ENCODE results near the gene SHISAL2A.

DNA sequence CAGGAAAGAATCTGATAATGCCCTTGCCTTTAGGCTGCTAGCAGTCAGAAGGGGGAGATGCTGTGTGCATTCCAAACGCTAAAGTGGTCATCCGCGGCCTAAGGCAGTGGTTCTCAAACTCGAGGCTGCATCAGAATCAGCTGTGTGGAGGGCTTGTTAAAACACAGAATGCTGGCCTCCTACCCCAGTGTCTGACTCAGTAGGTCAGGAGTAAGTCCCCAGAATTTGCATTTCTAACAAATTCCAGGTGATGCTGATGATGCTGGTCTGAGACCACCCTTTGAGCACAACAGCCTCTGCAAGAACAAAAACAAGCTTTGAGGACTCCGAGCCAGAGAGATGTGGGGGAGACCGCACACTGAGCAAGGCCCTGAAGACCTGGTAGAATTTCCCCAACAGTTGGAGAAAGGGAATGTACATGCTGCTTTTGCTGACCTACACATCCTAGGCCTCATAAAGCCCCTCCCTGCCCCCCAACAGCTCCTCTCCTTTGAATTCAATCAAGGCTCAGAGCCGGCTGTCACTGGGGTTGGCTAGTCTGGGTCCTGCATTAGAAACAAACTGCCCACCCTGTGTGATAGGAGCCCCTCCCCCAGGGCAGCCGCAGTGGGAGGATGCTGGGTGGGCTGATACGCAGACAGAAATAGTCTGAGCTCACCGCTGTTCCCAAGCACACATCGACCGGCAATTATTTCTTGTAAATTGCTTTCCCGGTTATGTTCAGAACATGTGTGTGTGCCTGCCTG, 27.1 kb downstream of the SHISAL2A start:
- TF ChIP-seq POLR2A (IDR thresholded peaks at IDR 0.05), result no peak
- TF ChIP-seq, protein P1, sequence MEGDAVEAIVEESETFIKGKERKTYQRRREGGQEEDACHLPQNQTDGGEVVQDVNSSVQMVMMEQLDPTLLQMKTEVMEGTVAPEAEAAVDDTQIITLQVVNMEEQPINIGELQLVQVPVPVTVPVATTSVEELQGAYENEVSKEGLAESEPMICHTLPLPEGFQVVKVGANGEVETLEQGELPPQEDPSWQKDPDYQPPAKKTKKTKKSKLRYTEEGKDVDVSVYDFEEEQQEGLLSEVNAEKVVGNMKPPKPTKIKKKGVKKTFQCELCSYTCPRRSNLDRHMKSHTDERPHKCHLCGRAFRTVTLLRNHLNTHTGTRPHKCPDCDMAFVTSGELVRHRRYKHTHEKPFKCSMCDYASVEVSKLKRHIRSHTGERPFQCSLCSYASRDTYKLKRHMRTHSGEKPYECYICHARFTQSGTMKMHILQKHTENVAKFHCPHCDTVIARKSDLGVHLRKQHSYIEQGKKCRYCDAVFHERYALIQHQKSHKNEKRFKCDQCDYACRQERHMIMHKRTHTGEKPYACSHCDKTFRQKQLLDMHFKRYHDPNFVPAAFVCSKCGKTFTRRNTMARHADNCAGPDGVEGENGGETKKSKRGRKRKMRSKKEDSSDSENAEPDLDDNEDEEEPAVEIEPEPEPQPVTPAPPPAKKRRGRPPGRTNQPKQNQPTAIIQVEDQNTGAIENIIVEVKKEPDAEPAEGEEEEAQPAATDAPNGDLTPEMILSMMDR (IDR thresholded peaks at IDR 0.05), result no peak
